Heart left ventricle (tissue), 16 donors: Measurements from ENCODE around the gene SYNM. TPM values are rescaled to one million over a fixed set of nuclear protein-coding genes. Genes with fewer than 3 reads are reported as not detected.
A peak's percentile ranks its signal among the peaks of the same experiment; 100 is the strongest.

Experiments
- ATAC-seq, 4 donors: fragments of 200-7000 bp; cut with Tn5 transposase; one replicate each; pipeline ENCODE4 v1.9.1; 2020 to 2022; ENCODE audit warnings: moderate library complexity in 4 of 4, mild to moderate bottlenecking in 3 of 4, moderate number of reproducible peaks in 1 of 4
- DNase-seq, 5 donors: peaks; one replicate each; pipeline ENCODE4 v3.0.0-alpha.2; 2020
- H3K27ac ChIP-seq, 12 donors: fragments of 200-600 bp; sonication (generic) in 4 of 12; one replicate each; pipeline versions ENCODE4 v1.5.0 to v1.8.0; 2016 to 2022; ENCODE audit warnings: mild to moderate bottlenecking in 2 of 12
- H3K27me3 ChIP-seq, 9 donors: fragments of 200-600 bp; sonication (generic) in 2 of 9; one replicate each; pipeline versions ENCODE4 v1.5.1 to v1.8.0; 2016 to 2022; ENCODE audit warnings: mild to moderate bottlenecking in 3 of 9
- H3K36me3 ChIP-seq, 9 donors: fragments of 200-600 bp; sonication (generic) in 2 of 9; one replicate each; pipeline versions ENCODE4 v1.5.0 to v1.8.0; 2018 to 2022; ENCODE audit warnings: mild to moderate bottlenecking in 2 of 9
- H3K4me1 ChIP-seq, 12 donors: fragments of 200-600 bp; sonication (generic) in 4 of 12; one replicate each; pipeline versions ENCODE4 v1.5.0 to v1.8.0; 2016 to 2022; ENCODE audit warnings: mild to moderate bottlenecking in 3 of 12
- H3K4me3 ChIP-seq, 12 donors: fragments of 200-600 bp; sonication (generic) in 4 of 12; one replicate each; pipeline versions ENCODE4 v1.5.0 to v1.8.0; 2017 to 2022; ENCODE audit warnings: mild to moderate bottlenecking in 9 of 12, moderate library complexity in 4 of 12
- H3K9me3 ChIP-seq, 12 donors: fragments of 200-600 bp; sonication (generic) in 4 of 12; one replicate each; pipeline versions ENCODE4 v1.5.0 to v1.8.0; 2016 to 2022; ENCODE audit warnings: mild to moderate bottlenecking in 1 of 12
- POLR2A ChIP-seq, 2 donors: fragments of 450-650 bp; IDR thresholded peaks; one replicate each; pipeline ENCODE4 v1.6.1; 2017; ENCODE audit warnings: antibody characterized with exemption in 2 of 2, mild to moderate bottlenecking in 2 of 2, moderate library complexity in 2 of 2
- WGBS, 4 donors: extraction: QIAGEN DNeasy Blood & Tissue Kit in 2 of 4; methylation state at CpG; one replicate each; pipeline versions ENCODE4 v1.1.5 to v1.1.7; 2013 to 2018; 5-methylcytosine and 5-hydroxymethylcytosine counted together
- intact Hi-C, 10 donors: fragments of 100-400 bp; cut with DNase I; formaldehyde crosslinking; loops; one replicate each; pipeline versions ENCODE4 v1.11.1 to v1.14.2; 2022
- polyA plus RNA-seq, 2 donors: library from polyadenylated mRNA; stranded (reverse); fragments of 200-250 nt; gene quantifications; one replicate each; pipeline ENCODE4 v1.2.3, GENCODE V29; 2013
- total RNA-seq, 9 donors: library from RNA; depleted of rRNA in 2 of 9; stranded (reverse); fragments of >200 nt in 2 of 9; fragmentation: NEBNext Ultra II Directional in 3 of 9; extraction: Animal tissue kit (Norgen Biotek cat#: 25700) in 3 of 9; gene quantifications; one replicate each; pipeline versions ENCODE4 v1.1.0 to v1.2.4, GENCODE V29; 2016 to 2023
- TF ChIP-seq, protein P1 (sequence below), 12 donors: fragments of 200-600 bp; sonication (generic) in 4 of 12; IDR thresholded peaks; one replicate each; pipeline versions ENCODE4 v1.5.0 to v1.8.0; 2018 to 2022; ENCODE audit warnings: antibody characterized with exemption in 12 of 12, mild to moderate bottlenecking in 5 of 12
- donor health status: ischemic (EF 13 %, LVEDD 7.1; RV severe dilation, severe dysfunction).
- donor health status: healthy with polysubstance abuse.
- donor health status: DM: no; HTN: yes; CAD: no.
- donor health status: DM: no; HTN: no; CAD: no.
- donor health status: ischemic (EF 25% LVEDD 6.9; RV normal size, moderate dysfunction).
- donor health status: ischemic (EF 25% LVEDD 5.7; RV mildly dilated, moderate dysfunction).
- donor health status: healthy.
- donor health status: DM: yes; HTN: yes; CAD: no.
- donor health status: ischemic (EF 35%, LVEDD 5.7; RV mildly dilated, moderate dysfunction).
- donor health status: nonischemic (EF 11% LVEDD 7.7; RV severe dilation, severe dysfunction).
- donor health status: DM: yes; HTN: yes; CAD: no.
- donor health status: PGD.
- donor health status: ischemic (EF 29% LVEDD 5.4; RV normal size, mild dysfunction).
- donor health status: nonischemic (EF 23%, LVEDD 6.1; RV moderate dilation, normal function).

Gene SYNM
- total and polyA plus RNA-seq, 11 donors, result 113 to 455 (median 262) TPM

DNA sequence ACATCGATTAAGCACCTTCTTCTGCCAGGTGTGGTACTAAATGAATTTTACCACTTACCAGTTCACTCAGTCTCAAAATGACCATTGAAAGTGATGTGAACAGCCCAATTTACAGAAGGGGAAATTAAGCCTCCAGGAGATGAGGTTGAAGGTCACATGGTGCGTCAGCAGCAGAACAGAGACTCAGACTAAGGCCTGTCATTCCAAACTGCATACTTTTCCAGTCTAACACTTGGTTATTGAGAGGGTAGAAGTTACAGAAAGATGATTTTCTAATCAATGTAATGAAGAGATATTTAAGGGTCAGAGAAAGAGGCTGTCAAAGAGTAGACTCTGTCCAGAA is 76.1 kb downstream of the SYNM start:
- WGBS, 4 donors, result 96 to 98% (median 98%) methylated on average over 2 of the region's 2 CpGs
- Histone ChIP-seq H3K27ac (peak overlapping the region; percentile 26 to 94 (median 81)), H3K27me3 (no peaks in the 10 kb centered on the region), H3K36me3 (peaks cover 0 to 6% (median 0%) of the 10 kb centered on the region in 9 donors), H3K4me3 (no peak overlapping the region), H3K9me3 (no peaks in the 10 kb centered on the region), H3K4me1 (peaks cover 4 to 53% (median 29%) of the 10 kb centered on the region in 12 donors)
- intact Hi-C loops, result loop anchor here in 1 of 10 donors (2.0 kb wide), 1 partner anchor 74 kb away; no protein-coding TSS in a partner anchor
- TF ChIP-seq POLR2A (IDR thresholded peaks at IDR 0.05), result no peak
- TF ChIP-seq, protein P1, sequence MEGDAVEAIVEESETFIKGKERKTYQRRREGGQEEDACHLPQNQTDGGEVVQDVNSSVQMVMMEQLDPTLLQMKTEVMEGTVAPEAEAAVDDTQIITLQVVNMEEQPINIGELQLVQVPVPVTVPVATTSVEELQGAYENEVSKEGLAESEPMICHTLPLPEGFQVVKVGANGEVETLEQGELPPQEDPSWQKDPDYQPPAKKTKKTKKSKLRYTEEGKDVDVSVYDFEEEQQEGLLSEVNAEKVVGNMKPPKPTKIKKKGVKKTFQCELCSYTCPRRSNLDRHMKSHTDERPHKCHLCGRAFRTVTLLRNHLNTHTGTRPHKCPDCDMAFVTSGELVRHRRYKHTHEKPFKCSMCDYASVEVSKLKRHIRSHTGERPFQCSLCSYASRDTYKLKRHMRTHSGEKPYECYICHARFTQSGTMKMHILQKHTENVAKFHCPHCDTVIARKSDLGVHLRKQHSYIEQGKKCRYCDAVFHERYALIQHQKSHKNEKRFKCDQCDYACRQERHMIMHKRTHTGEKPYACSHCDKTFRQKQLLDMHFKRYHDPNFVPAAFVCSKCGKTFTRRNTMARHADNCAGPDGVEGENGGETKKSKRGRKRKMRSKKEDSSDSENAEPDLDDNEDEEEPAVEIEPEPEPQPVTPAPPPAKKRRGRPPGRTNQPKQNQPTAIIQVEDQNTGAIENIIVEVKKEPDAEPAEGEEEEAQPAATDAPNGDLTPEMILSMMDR (IDR thresholded peaks at IDR 0.05), result no peak
- no peak for DNase-seq
- ATAC-seq, result no peak

DNA sequence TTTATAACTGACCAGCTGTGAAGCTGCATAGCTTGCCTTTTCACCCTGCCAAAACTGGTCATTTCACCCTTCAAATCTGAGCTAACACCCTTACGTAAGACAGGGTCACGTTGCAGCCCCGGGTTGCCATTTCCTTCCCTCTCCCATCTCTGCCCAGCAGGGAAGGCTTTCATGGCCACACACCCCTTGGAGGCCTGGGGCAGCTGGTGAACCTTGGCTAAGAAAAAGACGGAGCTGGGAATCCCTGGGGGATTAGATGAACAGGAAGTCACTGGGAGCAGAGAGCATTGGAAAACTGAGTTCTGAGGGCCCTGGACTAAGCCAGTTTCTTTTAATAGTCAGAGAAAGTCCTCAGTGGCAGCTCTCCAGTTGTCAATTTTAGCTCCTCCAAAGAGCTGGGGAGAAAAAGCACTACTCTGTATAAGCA is 76.7 kb downstream of the SYNM start:
- intact Hi-C loops, result loop anchor here in 1 of 10 donors (2.0 kb wide), 1 partner anchor 75 kb away; no protein-coding TSS in a partner anchor
- Histone ChIP-seq H3K27me3 (no peaks in the 10 kb centered on the region), H3K4me3 (peak overlapping the region in 1 of 12 donors; percentile 3), H3K4me1 (peaks cover 4 to 50% (median 29%) of the 10 kb centered on the region in 12 donors), H3K27ac (peak overlapping the region; percentile 26 to 94 (median 81)), H3K36me3 (peaks cover 0 to 12% (median 0%) of the 10 kb centered on the region in 9 donors), H3K9me3 (no peaks in the 10 kb centered on the region)
- peak in 4 of 5 donors; percentile 39 to 67 (median 55) for DNase-seq
- WGBS, 4 donors, result 3 to 13% (median 7%) methylated on average over 4 of the region's 4 CpGs
- TF ChIP-seq, protein P1 (IDR thresholded peaks at IDR 0.05), result no peak
- ATAC-seq, result peak; percentile 76 to 90 (median 83)

DNA sequence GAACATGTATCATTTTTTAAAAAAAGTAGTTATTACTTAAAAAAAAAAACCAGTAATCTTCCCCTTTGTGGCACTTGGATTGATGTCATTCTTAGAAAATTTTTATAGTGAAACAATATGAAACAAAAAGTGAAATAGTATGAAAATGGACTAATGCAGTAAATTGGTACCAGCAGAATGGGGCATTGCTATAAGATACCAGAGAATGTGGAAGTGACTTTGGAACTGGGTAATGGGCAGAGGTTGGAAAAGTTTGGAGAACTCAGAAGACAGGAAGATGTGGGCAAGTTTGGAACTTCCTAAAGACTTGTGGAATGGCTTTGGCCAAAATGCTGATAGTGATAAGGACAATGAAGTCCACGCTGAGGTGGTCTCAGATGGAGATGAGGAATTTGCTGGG is 77.9 kb downstream of the SYNM start:
- intact Hi-C loops, result no loop called here
- ATAC-seq, result no peak
- Histone ChIP-seq H3K36me3 (peaks cover 0 to 16% (median 0%) of the 10 kb centered on the region in 9 donors), H3K4me3 (no peak overlapping the region), H3K27ac (peak overlapping the region in 2 of 12 donors; percentile 82 to 94), H3K4me1 (peaks cover 3 to 41% (median 25%) of the 10 kb centered on the region in 12 donors), H3K9me3 (no peaks in the 10 kb centered on the region), H3K27me3 (no peaks in the 10 kb centered on the region)
- TF ChIP-seq, protein P1 (IDR thresholded peaks at IDR 0.05), result no peak
- no peak for TF ChIP-seq POLR2A (IDR thresholded peaks at IDR 0.05)
- WGBS, 4 donors, result 71 to 88% (median 81%) methylated on average over 1 of the region's 1 CpG
- DNase-seq, result no peak

Other genes with a start within 250 kb of the SYNM start
- 1 to 10 TPM in 5 of 9 donors, under 1 TPM in 3, not detected in 1; 0.51 to 3.4 (median 1.4) TPM for gene PGPEP1L, start 97.3 kb upstream of the SYNM start, total RNA-seq
- 1 to 10 TPM in 1 of 2 donors, not detected in 1; 2.8 TPM for gene PGPEP1L, start 97.3 kb upstream of the SYNM start, polyA plus RNA-seq
- gene TTC23, start 144.5 kb downstream of the SYNM start, total RNA-seq, result 10 to 100 TPM in 8 of 9 donors, 1 to 10 TPM in 1; 9.3 to 19.5 (median 12.4) TPM
- 1 to 10 TPM; 5.7 to 8.9 TPM for gene TTC23, start 144.5 kb downstream of the SYNM start, polyA plus RNA-seq
- gene LRRC28, start 146.4 kb downstream of the SYNM start, total RNA-seq, result 10 to 100 TPM; 16.0 to 28.6 (median 21.3) TPM
- 10 to 100 TPM in 1 of 2 donors, 1 to 10 TPM in 1; 5.1 to 13.2 TPM for gene LRRC28, start 146.4 kb downstream of the SYNM start, polyA plus RNA-seq